Activated CD4-positive, alpha-beta memory T cell treated with anti-CD3 and anti-CD28 coated beads, Interleukin-2, amount 10 ng/mL, durations not matched to agents 7 days and 5 days (primary cell): ENCODE results near the gene POU2AF1. TPM values are rescaled to one million over a fixed set of nuclear protein-coding genes. Genes with fewer than 3 reads are reported as not detected.

ENCODE experiments used
- CTCF ChIA-PET: fragments of 350-600 bp; sonication (Branson Sonifier 250); formaldehyde crosslinking; loops from one replicate; lab custom pipeline; 2021; ENCODE audit warnings: antibody characterized with exemption, inconsistent platforms; lab: Charles Lee
- POLR2A ChIA-PET: fragments of 350-600 bp; sonication (Branson Sonifier 250); formaldehyde crosslinking; loops from one replicate; lab custom pipeline; 2021; ENCODE audit warnings: antibody characterized with exemption; lab: Charles Lee
- DNase-seq: peaks from one replicate; pipeline ENCODE4 v3.0.0-alpha.2; 2020
- H3K27ac Mint-ChIP-seq: one replicate; pipeline ENCODE4 v1.8.0; 2021; ENCODE audit warnings: mild to moderate bottlenecking, mixed read lengths
- H3K27me3 Mint-ChIP-seq: one replicate; pipeline ENCODE4 v1.8.0; 2021; ENCODE audit warnings: mixed read lengths
- H3K36me3 Mint-ChIP-seq: one replicate; pipeline ENCODE4 v1.8.0; 2021; ENCODE audit warnings: low read depth, mixed read lengths
- H3K4me1 Mint-ChIP-seq: one replicate; pipeline ENCODE4 v1.8.0; 2021; ENCODE audit warnings: mixed read lengths
- H3K4me3 Mint-ChIP-seq: one replicate; pipeline ENCODE4 v1.8.0; 2021; ENCODE audit warnings: mild to moderate bottlenecking, mixed read lengths
- H3K9me3 Mint-ChIP-seq: one replicate; pipeline ENCODE4 v1.8.0; 2021; ENCODE audit warnings: mixed read lengths
- total RNA-seq, 2 experiments: library from RNA; stranded (reverse); gene quantifications; one replicate each; pipeline ENCODE4 v1.2.3, GENCODE V29; 2021

POU2AF1 gene
- total RNA-seq, 2 experiments from 2014 or later: 7.7 to 7.8 TPM

- no peak for DNase-seq
- no peak overlapping the region for H3K27ac Mint-ChIP-seq
- no peaks in the 10 kb centered on the region for H3K36me3 Mint-ChIP-seq
- H3K27me3 Mint-ChIP-seq: peaks cover 55% of the 10 kb centered on the region
- ChIA-PET CTCF (interaction anchor here (0.9 kb wide), 1 partner anchor 127 kb away, joined by 3 read pairs; no protein-coding TSS in a partner anchor), POLR2A (no interaction called here)
- peaks cover 4% of the 10 kb centered on the region for H3K4me1 Mint-ChIP-seq
- no peak overlapping the region for H3K4me3 Mint-ChIP-seq
- H3K9me3 Mint-ChIP-seq: no peaks in the 10 kb centered on the region
These were observed 76.8 kb downstream of the POU2AF1 start for GRCh38 chr11:111302298-111302697.

Other genes starting within 250 kb of the POU2AF1 start
- not detected for gene POU2AF2, start 133.6 kb downstream of the POU2AF1 start, total RNA-seq
- not detected for gene POU2AF3, start 80.7 kb downstream of the POU2AF1 start, total RNA-seq
- gene BTG4, start 133.1 kb upstream of the POU2AF1 start, total RNA-seq: not detected
- gene HOATZ, start 135.5 kb upstream of the POU2AF1 start, total RNA-seq: not detected
- gene LAYN, start 161.4 kb upstream of the POU2AF1 start, total RNA-seq: under 1 TPM; 0.40 to 0.76 TPM
- gene SIK2, start 223.2 kb upstream of the POU2AF1 start, total RNA-seq: 10 to 100 TPM in 1 of 2 experiments, 1 to 10 TPM in 1; 7.7 to 10.8 TPM